OCI-LY3 (cell line): ENCODE measurements around the gene MICA.

ENCODE experiments used
- H2AFZ ChIP-seq: fragments of 200-600, 300-600 bp; shearing (Covaris generic); 2 replicates; pipeline ENCODE4 v1.6.0; 2014; ENCODE audit warnings: antibody characterized with exemption, low read depth, low read length
- H3K27ac ChIP-seq: fragments of 200-600, 300-600 bp; sonication (generic); 2 replicates; pipeline ENCODE4 v1.5.1; 2014; ENCODE audit warnings: mild to moderate bottlenecking, low read length, moderate library complexity, mixed read lengths
- H3K27me3 ChIP-seq: fragments of 200-600, 300-600 bp; sonication (generic); 2 replicates; pipeline ENCODE4 v1.6.1; 2014; ENCODE audit warnings: low read depth, low read length, mixed read lengths
- H3K36me3 ChIP-seq: fragments of 200-600, 300-600 bp; sonication (generic); replicated peaks from 2 replicates; pipeline ENCODE3; 2014; ENCODE audit warnings: low read depth, low read length, mixed read lengths
- H3K4me1 ChIP-seq: fragments of 300-600, 200-600 bp; sonication (generic); 2 replicates; pipeline ENCODE4 v1.6.1; 2014; ENCODE audit warnings: low read length, mixed read lengths
- H3K4me2 ChIP-seq: fragments of 200-600, 300-600 bp; sonication (generic); 2 replicates; pipeline ENCODE4 v1.6.1; 2014; ENCODE audit warnings: low read length, mixed read lengths
- H3K4me3 ChIP-seq: fragments of 300-600, 200-600 bp; sonication (generic); 2 replicates; pipeline ENCODE4 v1.5.1; 2014; ENCODE audit warnings: antibody characterized with exemption, mild to moderate bottlenecking, low read length, moderate library complexity
- H3K79me2 ChIP-seq: fragments of 300-600, 200-600 bp; shearing (Covaris generic); 2 replicates; pipeline ENCODE4 v1.6.1; 2014; ENCODE audit warnings: mild to moderate bottlenecking, low read length, mixed read lengths
- H3K9ac ChIP-seq: fragments of 300-600, 200-600 bp; shearing (Covaris generic); 2 replicates; pipeline ENCODE4 v1.6.0; 2014; ENCODE audit warnings: mild to moderate bottlenecking, low read length, moderate library complexity
- H3K9me3 ChIP-seq: fragments of 200-600, 300-600 bp; shearing (Covaris generic); 2 replicates; pipeline ENCODE4 v1.6.1; 2014; ENCODE audit warnings: low read length, mixed read lengths; ENCODE audit not compliant: insufficient read depth
- H4K20me1 ChIP-seq: fragments of 200-600, 300-600 bp; sonication (generic); 2 replicates; pipeline ENCODE4 v1.6.1; 2016; ENCODE audit warnings: low read length, mixed read lengths; ENCODE audit not compliant: insufficient read depth
- CTCF ChIP-seq: fragments of 200-600, 300-600 bp; sonication (generic); IDR thresholded peaks from 2 replicates; pipeline ENCODE4 v1.5.1; 2014; ENCODE audit warnings: antibody characterized with exemption, low read length, low read depth
- EZH2phosphoT487 ChIP-seq: fragments of 200-600 bp; shearing (Covaris generic); IDR thresholded peaks from 2 replicates; pipeline ENCODE4 v1.6.1; 2018; ENCODE audit warnings: antibody characterized with exemption, mixed run types, low read depth

Gene MICA

GRCh38 chr6:31464252-31465184 lies 61.1 kb downstream of the MICA start:
- Histone ChIP-seq H3K79me2 (peaks cover 12% of the 10 kb centered on the region), H3K4me1 (peaks cover 19% of the 10 kb centered on the region), H3K36me3 (peaks cover 13% of the 10 kb centered on the region), H3K27me3 (no peaks in the 10 kb centered on the region), H3K4me3 (peak overlapping the region; percentile 90), H3K9me3 (no peaks in the 10 kb centered on the region), H3K9ac (no peak overlapping the region), H3K27ac (no peak overlapping the region), H3K4me2 (peak overlapping the region; percentile 99), H4K20me1 (no peaks in the 10 kb centered on the region), H2AFZ (no peak overlapping the region)
- TF ChIP-seq EZH2phosphoT487 (no peak), CTCF (no peak)
